K562 (cell line): ENCODE results near the gene THG1L. TPM values are rescaled to one million over a fixed set of nuclear protein-coding genes. Genes with fewer than 3 reads are reported as not detected.

Experiments
- CREB3L1 ChIP-seq: fragments of 450-650 bp; IDR thresholded peaks from 2 replicates; pipeline ENCODE4 v1.6.1; 2014; ENCODE audit warnings: low read depth, mild to moderate bottlenecking, moderate library complexity, borderline replicate concordance
- CREM ChIP-seq: IDR thresholded peaks from 2 replicates; pipeline ENCODE4 v1.6.1; 2014; ENCODE audit warnings: antibody characterized with exemption, low read depth
- CSDE1 ChIP-seq, 2 experiments: fragments of 450-650 bp; IDR thresholded peaks; 2 replicates each; pipeline ENCODE4 v1.6.1; 2016; ENCODE audit warnings: mild to moderate bottlenecking in 1 of 2
- FIP1L1 ChIP-seq: fragments of 200-400 bp; formaldehyde crosslinking; IDR thresholded peaks from 2 replicates; pipeline ENCODE4 v1.6.1; 2018; ENCODE audit warnings: mild to moderate bottlenecking, low read depth, low read length; ENCODE audit not compliant: poor library complexity, severe bottlenecking
- FOXJ3 ChIP-seq: sonication (generic); formaldehyde crosslinking; IDR thresholded peaks from 2 replicates; pipeline ENCODE4 v1.4.0; 2020; ENCODE audit warnings: mild to moderate bottlenecking, missing genetic modification reagents
- FOXM1 ChIP-seq, 2 experiments: fragments of 450-650 bp in 1 of 2; sonication (generic) in 1 of 2; formaldehyde crosslinking in 1 of 2; IDR thresholded peaks; 2 replicates each; pipeline versions ENCODE4 v1.6.1 to v1.9.0; 2017 to 2022; ENCODE audit warnings: low read depth in 2 of 2, mild to moderate bottlenecking in 2 of 2, missing genetic modification reagents in 1 of 2, moderate library complexity in 1 of 2
- FOXO4 ChIP-seq: fragments of 450-650 bp; formaldehyde crosslinking; IDR thresholded peaks from 2 replicates; pipeline ENCODE4 v1.4.0; 2020; ENCODE audit warnings: mild to moderate bottlenecking, moderate library complexity
- POLR2AphosphoS2 ChIP-seq: IDR thresholded peaks from 2 replicates; pipeline ENCODE4 v1.6.1; 2012; ENCODE audit warnings: low read length, improper control_type of control experiment
- PPARD ChIP-seq: fragments of 250-450 bp; sonication (Bioruptor Pico); IDR thresholded peaks from 2 replicates; pipeline ENCODE4 v1.8.0; 2022; ENCODE audit warnings: inconsistent platforms, mild to moderate bottlenecking, moderate library complexity
- SOX6 ChIP-seq: fragments of 450-650 bp; IDR thresholded peaks from 2 replicates; pipeline ENCODE4 v1.6.1; 2014; ENCODE audit warnings: mild to moderate bottlenecking
- U2AF1 ChIP-seq: fragments of 200-400 bp; formaldehyde crosslinking; optimal IDR thresholded peaks from 2 replicates; pipeline ENCODE3; 2017; ENCODE audit warnings: mild to moderate bottlenecking, low read depth, low read length, moderate library complexity
- ZNF217 ChIP-seq: sonication (generic); formaldehyde crosslinking; IDR thresholded peaks from 2 replicates; pipeline ENCODE4 v1.8.0; 2022; ENCODE audit warnings: mild to moderate bottlenecking, missing genetic modification reagents
- ZNF224 ChIP-seq: sonication (generic); formaldehyde crosslinking; IDR thresholded peaks from 2 replicates; pipeline ENCODE4 v1.8.0; 2022; ENCODE audit warnings: mild to moderate bottlenecking, missing genetic modification reagents
- polyA plus RNA-seq, 8 experiments: library from polyadenylated mRNA; depleted of rRNA in 4 of 8; stranded (reverse) in 5 of 8; unstranded in 3 of 8; fragments of >200 nt; fragmentation: Nextera tagmentation in 2 of 8; fragmentation: Illumina TruSeq in 1 of 8; extraction: Ambion mirVana in 2 of 8; extraction: Trizol in 1 of 8; gene quantifications; 2 replicates each; pipeline versions ENCODE4 v1.2.1 to v1.2.3, GENCODE V29; 2011 to 2014; ENCODE audit warnings: inconsistent platforms in 1 of 8, missing spikeins in 1 of 8
- total RNA-seq, 7 experiments: library from RNA; depleted of rRNA in 6 of 7; stranded (reverse); fragments of >200 nt in 6 of 7; fragmentation: Illumina TruSeq in 2 of 7; extraction: Trizol in 2 of 7; gene quantifications; 2 replicates each; pipeline versions ENCODE4 v1.2.1 to v1.2.3, GENCODE V29; 2011 to 2021; ENCODE audit warnings: low replicate concordance in 1 of 7
- TF ChIP-seq, protein P1 (sequence below), 2 experiments: IDR thresholded peaks in 1 of 2; conservative IDR thresholded peaks in 1 of 2; 2 replicates each; pipeline ENCODE4 v1.6.1; 2016; ENCODE audit warnings: low read depth in 2 of 2, mild to moderate bottlenecking in 1 of 2, missing compliant biosample characterization in 1 of 2, missing genetic modification characterization in 1 of 2, moderate library complexity in 1 of 2
- TF ChIP-seq, protein P2 (sequence below): fragments of 250-450 bp; sonication (Bioruptor Pico); IDR thresholded peaks from 2 replicates; pipeline ENCODE4 v1.5.0; 2021
- TF ChIP-seq, protein P3 (sequence below): fragments of 450-650 bp; IDR thresholded peaks from 2 replicates; pipeline ENCODE4 v1.6.1; 2018; ENCODE audit not compliant: partially characterized antibody

The THG1L gene
- total and polyA plus RNA-seq, 9 of the 15 experiments (the other 6 are each of a cell fraction or from before 2014, with no cell fraction given), result 21.8 to 40.7 (median 28.0) TPM

GRCh38 chr5:157732596-157733262 is 1.5 kb downstream of the THG1L start (continued):
- TF ChIP-seq, protein P1, sequence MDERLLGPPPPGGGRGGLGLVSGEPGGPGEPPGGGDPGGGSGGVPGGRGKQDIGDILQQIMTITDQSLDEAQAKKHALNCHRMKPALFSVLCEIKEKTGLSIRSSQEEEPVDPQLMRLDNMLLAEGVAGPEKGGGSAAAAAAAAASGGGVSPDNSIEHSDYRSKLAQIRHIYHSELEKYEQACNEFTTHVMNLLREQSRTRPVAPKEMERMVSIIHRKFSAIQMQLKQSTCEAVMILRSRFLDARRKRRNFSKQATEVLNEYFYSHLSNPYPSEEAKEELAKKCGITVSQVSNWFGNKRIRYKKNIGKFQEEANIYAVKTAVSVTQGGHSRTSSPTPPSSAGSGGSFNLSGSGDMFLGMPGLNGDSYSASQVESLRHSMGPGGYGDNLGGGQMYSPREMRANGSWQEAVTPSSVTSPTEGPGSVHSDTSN (CRISPR knock-in tag; IDR thresholded peaks at IDR 0.05; ENCODE audit: low read depth), result no peak
- TF ChIP-seq, protein P1 (tag; conservative IDR thresholded peaks at IDR 0.05; ENCODE audit: low read depth), result no peak
- TF ChIP-seq CREM (peak; percentile 35; the same call in 1 of the 2 replicates), ZNF224 (CRISPR knock-in tag) (no peak), ZNF217 (CRISPR knock-in tag) (no peak), PPARD (CRISPR knock-in tag) (no peak), FOXO4 (CRISPR knock-in tag) (no peak), FIP1L1 (no peak), FOXJ3 (CRISPR knock-in tag) (peak; percentile 70), CREB3L1 (no peak), SOX6 (no peak), FOXM1 (IDR thresholded peaks at IDR 0.05; ENCODE audit: low read depth) (0 out of 2 replicates have a peak, but pooled peaks have one; percentile 29), FOXM1 (CRISPR knock-in tag; IDR thresholded peaks at IDR 0.05; ENCODE audit: low read depth) (no peak), U2AF1 (no peak), POLR2AphosphoS2 (no peak), CSDE1 (IDR thresholded peaks at IDR 0.05) (no peak)
- TF ChIP-seq, protein P2, sequence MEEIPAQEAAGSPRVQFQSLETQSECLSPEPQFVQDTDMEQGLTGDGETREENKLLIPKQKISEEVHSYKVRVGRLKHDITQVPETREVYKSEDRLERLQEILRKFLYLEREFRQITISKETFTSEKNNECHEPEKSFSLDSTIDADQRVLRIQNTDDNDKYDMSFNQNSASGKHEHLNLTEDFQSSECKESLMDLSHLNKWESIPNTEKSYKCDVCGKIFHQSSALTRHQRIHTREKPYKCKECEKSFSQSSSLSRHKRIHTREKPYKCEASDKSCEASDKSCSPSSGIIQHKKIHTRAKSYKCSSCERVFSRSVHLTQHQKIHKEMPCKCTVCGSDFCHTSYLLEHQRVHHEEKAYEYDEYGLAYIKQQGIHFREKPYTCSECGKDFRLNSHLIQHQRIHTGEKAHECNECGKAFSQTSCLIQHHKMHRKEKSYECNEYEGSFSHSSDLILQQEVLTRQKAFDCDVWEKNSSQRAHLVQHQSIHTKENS (CRISPR knock-in tag), result no peak
- TF ChIP-seq, protein P3, sequence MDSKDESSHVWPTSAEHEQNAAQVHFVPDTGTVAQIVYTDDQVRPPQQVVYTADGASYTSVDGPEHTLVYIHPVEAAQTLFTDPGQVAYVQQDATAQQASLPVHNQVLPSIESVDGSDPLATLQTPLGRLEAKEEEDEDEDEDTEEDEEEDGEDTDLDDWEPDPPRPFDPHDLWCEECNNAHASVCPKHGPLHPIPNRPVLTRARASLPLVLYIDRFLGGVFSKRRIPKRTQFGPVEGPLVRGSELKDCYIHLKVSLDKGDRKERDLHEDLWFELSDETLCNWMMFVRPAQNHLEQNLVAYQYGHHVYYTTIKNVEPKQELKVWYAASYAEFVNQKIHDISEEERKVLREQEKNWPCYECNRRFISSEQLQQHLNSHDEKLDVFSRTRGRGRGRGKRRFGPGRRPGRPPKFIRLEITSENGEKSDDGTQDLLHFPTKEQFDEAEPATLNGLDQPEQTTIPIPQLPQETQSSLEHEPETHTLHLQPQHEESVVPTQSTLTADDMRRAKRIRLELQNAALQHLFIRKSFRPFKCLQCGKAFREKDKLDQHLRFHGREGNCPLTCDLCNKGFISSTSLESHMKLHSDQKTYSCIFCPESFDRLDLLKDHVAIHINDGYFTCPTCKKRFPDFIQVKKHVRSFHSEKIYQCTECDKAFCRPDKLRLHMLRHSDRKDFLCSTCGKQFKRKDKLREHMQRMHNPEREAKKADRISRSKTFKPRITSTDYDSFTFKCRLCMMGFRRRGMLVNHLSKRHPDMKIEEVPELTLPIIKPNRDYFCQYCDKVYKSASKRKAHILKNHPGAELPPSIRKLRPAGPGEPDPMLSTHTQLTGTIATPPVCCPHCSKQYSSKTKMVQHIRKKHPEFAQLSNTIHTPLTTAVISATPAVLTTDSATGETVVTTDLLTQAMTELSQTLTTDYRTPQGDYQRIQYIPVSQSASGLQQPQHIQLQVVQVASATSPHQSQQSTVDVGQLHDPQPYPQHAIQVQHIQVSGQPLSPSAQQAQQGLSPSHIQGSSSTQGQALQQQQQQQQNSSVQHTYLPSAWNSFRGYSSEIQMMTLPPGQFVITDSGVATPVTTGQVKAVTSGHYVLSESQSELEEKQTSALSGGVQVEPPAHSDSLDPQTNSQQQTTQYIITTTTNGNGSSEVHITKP, result no peak
